Vagina (tissue), 2 donors: Measurements from ENCODE around the gene CTSA. TPM values are rescaled to one million over a fixed set of nuclear protein-coding genes. Genes with fewer than 3 reads are reported as not detected.
"Not testable (repeated sequence)": the region's sequence is repeated elsewhere in the genome, so short reads cannot be mapped to it uniquely, and the experiment has no call there.

Experiments used
- DNase-seq, 2 donors: peaks; one replicate each; pipeline ENCODE4 v3.0.0-alpha.2; 2017; ENCODE audit errors: extremely low spot score in 2 of 2
- H3K27ac ChIP-seq: fragments of 200-600 bp; sonication (generic); one replicate; pipeline ENCODE4 v1.5.1; 2019
- H3K27me3 ChIP-seq: fragments of 200-600 bp; sonication (generic); one replicate; pipeline ENCODE4 v1.5.1; 2019
- H3K36me3 ChIP-seq, 2 donors: fragments of 200-600 bp; sonication (generic); one replicate each; pipeline ENCODE4 v1.5.1; 2017 to 2019
- H3K4me1 ChIP-seq: fragments of 200-600 bp; sonication (generic); one replicate; pipeline ENCODE4 v1.5.1; 2019
- H3K4me3 ChIP-seq, 2 donors: fragments of 200-600 bp; sonication (generic); 1 replicate in 1 of 2; 2 replicates in 1 of 2; pipeline ENCODE4 v1.5.1; 2016 to 2019
- H3K9me3 ChIP-seq: fragments of 200-600 bp; sonication (generic); one replicate; pipeline ENCODE4 v1.5.1; 2019
- CTCF ChIP-seq, 3 experiments: fragments of 450-650 bp in 2 of 3; fragments of 200-600 bp in 1 of 3; sonication (generic) in 1 of 3; IDR thresholded peaks; one replicate each; pipeline ENCODE4 v1.5.1; 2017 to 2019; ENCODE audit warnings: antibody characterized with exemption in 3 of 3, mild to moderate bottlenecking in 2 of 3, moderate library complexity in 2 of 3
- POLR2A ChIP-seq, 2 donors: fragments of 450-650 bp; IDR thresholded peaks; one replicate each; pipeline ENCODE4 v1.6.1; 2017; ENCODE audit warnings: antibody characterized with exemption in 2 of 2, mild to moderate bottlenecking in 2 of 2, moderate library complexity in 2 of 2
- POLR2AphosphoS5 ChIP-seq, 2 donors: sonication (generic); formaldehyde crosslinking; IDR thresholded peaks; one replicate each; pipeline ENCODE4 v1.9.0; 2017; ENCODE audit warnings: antibody characterized with exemption in 2 of 2, mild to moderate bottlenecking in 2 of 2, low read depth in 1 of 2; ENCODE audit not compliant: insufficient read depth in 1 of 2
- intact Hi-C: fragments of 100-400 bp; cut with DNase I; formaldehyde crosslinking; loops from one replicate; pipeline ENCODE4 v1.15.1; 2023
- total RNA-seq: library from RNA; depleted of rRNA; stranded (reverse); fragments of >200 nt; gene quantifications from one replicate; pipeline ENCODE4 v1.2.3, GENCODE V29; 2016

Gene CTSA
- total RNA-seq, 1 donor from 2014 or later: 114 TPM

DNA sequence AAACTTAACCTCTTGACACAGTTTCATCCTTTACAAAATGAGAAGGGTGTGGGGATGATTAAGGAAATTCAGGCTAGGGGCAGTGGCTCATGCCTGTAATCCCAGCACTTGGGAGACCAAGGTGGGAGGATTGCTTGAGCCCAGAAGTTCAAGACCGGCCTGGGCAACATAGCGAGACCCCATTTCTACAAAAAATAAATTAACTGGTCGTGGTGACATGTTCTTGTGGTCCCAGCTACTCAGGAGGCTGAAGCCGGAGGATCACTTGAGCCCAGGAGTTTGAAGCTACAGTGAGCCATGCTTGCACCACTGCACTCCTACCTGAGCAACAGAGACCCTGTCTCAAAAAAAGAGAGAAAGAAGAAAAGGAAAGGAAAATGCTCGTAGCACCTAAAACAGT is 24.7 kb upstream of the CTSA start:
- Histone ChIP-seq H3K27me3 (no peaks in the 10 kb centered on the region), H3K36me3 (no peaks in the 10 kb centered on the region), H3K4me1 (no peaks in the 10 kb centered on the region), H3K27ac (no peak overlapping the region), H3K4me3 (no peak overlapping the region), H3K9me3 (no peaks in the 10 kb centered on the region)
- DNase-seq: no peak
- no peak for TF ChIP-seq POLR2AphosphoS5 (IDR thresholded peaks at IDR 0.05; ENCODE audit: insufficient read depth in 1 of 2, low read depth in 1 of 2)
- no peak for TF ChIP-seq CTCF (IDR thresholded peaks at IDR 0.05)
- TF ChIP-seq POLR2A (IDR thresholded peaks at IDR 0.05): no peak
- intact Hi-C loops: no loop called here

DNA sequence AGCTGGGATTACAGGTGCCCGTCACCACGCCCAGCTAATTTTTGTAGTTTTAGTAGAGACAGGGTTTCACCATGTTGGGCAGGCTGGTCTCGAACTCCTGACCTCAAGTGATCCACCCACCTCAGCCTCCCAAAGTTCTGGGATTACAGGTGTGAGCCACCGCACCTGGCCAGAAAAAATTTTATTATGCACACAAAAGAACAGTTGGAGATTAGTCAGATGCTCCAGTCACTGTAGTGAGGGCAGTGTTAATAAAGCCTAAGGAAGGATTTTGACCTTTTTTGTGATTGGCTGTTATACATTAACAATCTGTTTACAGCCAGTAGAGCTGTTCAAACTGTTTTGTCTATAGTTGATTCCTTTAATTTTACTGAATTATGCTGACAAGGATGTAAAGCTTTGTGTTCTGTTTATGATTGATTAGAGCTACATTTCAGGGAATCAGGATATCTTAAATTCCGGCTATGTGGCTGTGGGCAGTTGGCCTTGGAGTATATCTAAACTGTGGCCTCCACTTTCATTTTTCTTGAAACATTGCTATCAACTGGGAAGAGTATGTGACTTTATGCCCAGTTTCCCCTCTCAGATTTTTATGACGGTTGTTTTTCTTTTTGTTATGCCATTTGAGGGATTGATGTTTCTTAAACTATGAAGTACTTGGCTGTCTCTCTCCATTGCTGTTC is 23.9 kb upstream of the CTSA start:
- no peak overlapping the region for H3K27ac ChIP-seq

GRCh38 chr20:45867819-45868176 is 23.3 kb upstream of the CTSA start:
- Histone ChIP-seq H3K27ac (no peak overlapping the region), H3K27me3 (no peaks in the 10 kb centered on the region), H3K4me1 (no peaks in the 10 kb centered on the region), H3K4me3 (no peak overlapping the region), H3K9me3 (no peaks in the 10 kb centered on the region), H3K36me3 (no peaks in the 10 kb centered on the region)
- no peak for DNase-seq
- intact Hi-C loops: no loop called here
- no peak for TF ChIP-seq POLR2A (IDR thresholded peaks at IDR 0.05)
- no peak for TF ChIP-seq CTCF (IDR thresholded peaks at IDR 0.05)
- no peak for TF ChIP-seq POLR2AphosphoS5 (IDR thresholded peaks at IDR 0.05; ENCODE audit: insufficient read depth in 1 of 2, low read depth in 1 of 2)

More for the DNA sequence above, 23.9 kb upstream of the CTSA start:
- intact Hi-C loops: no loop called here
- no peak for TF ChIP-seq POLR2A (IDR thresholded peaks at IDR 0.05)
- TF ChIP-seq POLR2AphosphoS5 (IDR thresholded peaks at IDR 0.05; ENCODE audit: insufficient read depth in 1 of 2, low read depth in 1 of 2): no peak
- TF ChIP-seq CTCF (IDR thresholded peaks at IDR 0.05): no peak
- DNase-seq: no peak
- Histone ChIP-seq H3K4me1 (no peaks in the 10 kb centered on the region), H3K27me3 (no peaks in the 10 kb centered on the region), H3K9me3 (no peaks in the 10 kb centered on the region), H3K4me3 (no peak overlapping the region), H3K36me3 (no peaks in the 10 kb centered on the region)

DNA sequence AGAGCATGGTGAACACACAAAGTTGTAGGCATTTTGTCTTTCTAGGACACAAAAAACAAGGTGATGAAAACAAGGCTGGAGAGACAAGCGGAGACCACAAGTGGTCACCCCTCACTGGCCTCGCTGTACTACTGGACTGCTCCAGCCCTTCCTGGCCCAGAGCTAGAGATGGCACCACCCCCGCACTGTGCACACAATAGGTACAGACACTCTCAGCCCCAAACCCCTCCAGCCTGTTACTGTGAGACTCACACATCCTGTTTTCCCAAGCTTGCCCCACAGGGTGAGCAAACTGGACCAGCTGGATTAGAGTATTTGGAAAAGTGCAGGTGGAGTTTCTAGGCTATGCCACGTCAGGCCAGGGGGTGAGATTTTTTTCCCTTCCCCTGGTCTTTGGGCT is 18.5 kb upstream of the CTSA start:
- TF ChIP-seq POLR2A (IDR thresholded peaks at IDR 0.05) (no peak), CTCF (IDR thresholded peaks at IDR 0.05) (no peak)
- Histone ChIP-seq H3K4me1 (no peaks in the 10 kb centered on the region), H3K4me3 (no peak overlapping the region), H3K36me3 (peaks cover 0 to 10% of the 10 kb centered on the region in 2 donors), H3K9me3 (no peaks in the 10 kb centered on the region), H3K27me3 (no peaks in the 10 kb centered on the region), H3K27ac (no peak overlapping the region)
- DNase-seq: no peak
- intact Hi-C loops: no loop called here

- Histone ChIP-seq H3K27me3 (no peaks in the 10 kb centered on the region), H3K9me3 (no peaks in the 10 kb centered on the region)
Observed at GRCh38 chr20:45873409-45874103, 17.6 kb upstream of the CTSA start.

DNA sequence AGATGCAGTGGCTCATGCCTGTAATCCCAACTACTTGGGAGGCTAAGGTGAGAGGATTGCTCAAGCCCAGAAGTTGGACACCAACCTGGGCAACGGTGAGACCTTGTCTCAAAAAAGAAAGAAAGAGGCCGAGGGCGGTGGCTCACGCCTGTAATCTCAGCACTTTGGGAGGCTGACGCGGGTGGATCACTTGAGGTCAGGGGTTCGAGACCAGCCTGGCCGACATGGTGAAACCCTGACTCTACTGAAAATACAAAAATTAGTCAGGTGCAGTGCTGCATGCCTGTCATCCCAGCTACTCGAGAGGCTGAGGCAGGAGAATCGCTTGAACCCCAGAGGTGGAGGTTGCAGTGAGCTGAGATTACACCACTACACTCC is 17.0 kb upstream of the CTSA start:
- H3K27ac ChIP-seq, H3K9me3 ChIP-seq, H3K4me3 ChIP-seq, H3K4me1 ChIP-seq, intact Hi-C loops, DNase-seq, H3K27me3 ChIP-seq: not testable (repeated sequence)
- H3K36me3 ChIP-seq: peaks cover 0 to 19% of the 10 kb centered on the region in 2 donors

More at GRCh38 chr20:45873409-45874103, 17.6 kb upstream of the CTSA start:
- no peak for DNase-seq
- Histone ChIP-seq H3K27ac (no peak overlapping the region), H3K4me3 (no peak overlapping the region), H3K36me3 (peaks cover 0 to 19% of the 10 kb centered on the region in 2 donors), H3K4me1 (no peaks in the 10 kb centered on the region)
- intact Hi-C loops: no loop called here
- TF ChIP-seq CTCF (IDR thresholded peaks at IDR 0.05) (no peak), POLR2A (IDR thresholded peaks at IDR 0.05) (no peak), POLR2AphosphoS5 (IDR thresholded peaks at IDR 0.05; ENCODE audit: insufficient read depth in 1 of 2, low read depth in 1 of 2) (no peak)
